ENCODE results near the gene CLIC5. TPM values are rescaled to one million over a fixed set of nuclear protein-coding genes. Genes with fewer than 3 reads are reported as not detected.

Gene CLIC5
- total RNA-seq, 1 experiment from 2014 or later, result 0.20 TPM

- no peaks in the 10 kb centered on the region for H4K20me1 ChIP-seq (ENCODE audit: control insufficient read depth, insufficient read depth, insufficient read length)
- H4K91ac ChIP-seq (ENCODE audit: insufficient read length, low read depth, low read length), result no peak overlapping the region
- H2AFZ ChIP-seq (ENCODE audit: low read length), result no peak overlapping the region
- H3K9ac ChIP-seq (ENCODE audit: extremely low read depth, insufficient read length, low read length), result no peak overlapping the region
- no peaks in the 10 kb centered on the region for H3K79me1 ChIP-seq (ENCODE audit: insufficient read depth, low read depth, low read length, poor library complexity, severe bottlenecking)
- 100% methylated on average over 3 of the region's 7 CpGs for WGBS (ENCODE audit: extremely low coverage, insufficient read length, low lambda C conversion rate)
- H3K79me2 ChIP-seq (ENCODE audit: insufficient read depth, low read length), result no peaks in the 10 kb centered on the region
- Mint-ChIP-seq H3K4me3 (no peak overlapping the region), H3K27ac (no peak overlapping the region), H3K27me3 (ENCODE audit: low read depth) (no peaks in the 10 kb centered on the region), H3K36me3 (ENCODE audit: insufficient read depth in 1 of 3, low read depth in 3 of 3) (no peaks in the 10 kb centered on the region; a peak in 1 of 7 replicates), H3K4me1 (peaks cover 2% of the 10 kb centered on the region in 2 experiments; a peak in 3 of 4 replicates), H3K9me3 (no peaks in the 10 kb centered on the region)
- H2BK20ac ChIP-seq (ENCODE audit: low read depth, low read length, poor library complexity, severe bottlenecking), result no peak overlapping the region
- no peak overlapping the region for H2BK120ac ChIP-seq (ENCODE audit: low read depth, low read length, poor library complexity, severe bottlenecking)
- TF ChIP-seq CTCF (conservative IDR thresholded peaks at IDR 0.05), result no peak
- H2BK12ac ChIP-seq (ENCODE audit: insufficient read length, low read depth, low read length), result no peak overlapping the region
- DNase-seq, result no peak
- H3K14ac ChIP-seq (ENCODE audit: insufficient read depth, low read length), result no peak overlapping the region
- no peaks in the 10 kb centered on the region for H3K23me2 ChIP-seq (ENCODE audit: insufficient read length, low read depth, low read length, poor library complexity, severe bottlenecking)
- no peak overlapping the region for H3K23ac ChIP-seq (ENCODE audit: insufficient read length, low read depth, low read length)
- H4K8ac ChIP-seq (replicated peaks; ENCODE audit: insufficient read length, low read depth, low read length), result no peak overlapping the region
- H3K27ac ChIP-seq (ENCODE audit: insufficient read length, low read depth, low read length), result no peak overlapping the region
- H3K18ac ChIP-seq (ENCODE audit: insufficient read length, low read depth, low read length), result no peak overlapping the region
- no peak overlapping the region for H4K5ac ChIP-seq (ENCODE audit: insufficient read length, low read depth, low read length)
- no peak overlapping the region for H3K4ac ChIP-seq (ENCODE audit: low read depth, low read length)
- no peaks in the 10 kb centered on the region for H3K9me3 ChIP-seq (ENCODE audit: control insufficient read depth, low read depth, low read length)
- H2BK5ac ChIP-seq (ENCODE audit: insufficient read length, low read length), result no peak overlapping the region
- H3T11ph ChIP-seq (ENCODE audit: low read length), result no peak overlapping the region
- H3K27me3 ChIP-seq (ENCODE audit: insufficient read depth, low read length), result no peaks in the 10 kb centered on the region
- H2AK5ac ChIP-seq (ENCODE audit: insufficient read length, low read length), result no peak overlapping the region
- H3K4me2 ChIP-seq (ENCODE audit: insufficient read depth, insufficient read length, low read length), result no peak overlapping the region
- H2BK15ac ChIP-seq (ENCODE audit: low read depth, low read length), result no peak overlapping the region
- H3K4me1 ChIP-seq (ENCODE audit: insufficient read depth, low read length), result no peaks in the 10 kb centered on the region
- H3K56ac ChIP-seq (ENCODE audit: insufficient read length, low read depth, low read length), result no peak overlapping the region
These were observed 24.6 kb upstream of the CLIC5 start for GRCh38 chr6:46040288-46040687.

Measured in H9 (cell line).